Neural progenitor cell (in vitro differentiated cells): Measurements from ENCODE around the gene CRELD1. TPM values are rescaled to one million over a fixed set of nuclear protein-coding genes. Genes with fewer than 3 reads are reported as not detected.
"Not testable (repeated sequence)": the region's sequence is repeated elsewhere in the genome, so short reads cannot be mapped to it uniquely, and the experiment has no call there.

Experiments
- DNase-seq: peaks from one replicate; pipeline ENCODE4 v3.0.0-alpha.2; 2016; ENCODE audit warnings: low spot score
- H2AFZ ChIP-seq: fragments of 200-600 bp; sonication (generic); replicated peaks from 2 replicates; pipeline ENCODE4 v1.6.1; 2016; ENCODE audit warnings: antibody characterized with exemption
- H3F3A ChIP-seq: fragments of 200-600 bp; sonication (generic); 2 replicates; pipeline ENCODE4 v1.6.1; 2016; ENCODE audit warnings: antibody characterized with exemption, low read depth
- H3K27ac ChIP-seq: fragments of 200-600 bp; sonication (generic); 2 replicates; pipeline ENCODE4 v1.5.1; 2016; ENCODE audit warnings: mild to moderate bottlenecking
- H3K27me3 ChIP-seq: fragments of 200-600 bp; sonication (generic); 2 replicates; pipeline ENCODE4 v1.6.1; 2016; ENCODE audit warnings: mild to moderate bottlenecking, moderate library complexity
- H3K36me3 ChIP-seq: fragments of 200-600 bp; sonication (generic); 2 replicates; pipeline ENCODE4 v1.5.1; 2016
- H3K4me1 ChIP-seq: fragments of 200-600 bp; sonication (generic); 2 replicates; pipeline ENCODE4 v1.6.1; 2016; ENCODE audit warnings: mixed run types
- H3K4me2 ChIP-seq: fragments of 200-600 bp; sonication (generic); 2 replicates; pipeline ENCODE4 v1.6.1; 2016
- H3K4me3 ChIP-seq: fragments of 200-600 bp; sonication (generic); 2 replicates; pipeline ENCODE4 v1.5.1; 2016
- H3K79me2 ChIP-seq: fragments of 200-600 bp; sonication (generic); 2 replicates; pipeline ENCODE4 v1.6.1; 2016; ENCODE audit warnings: low read depth
- H3K9ac ChIP-seq: fragments of 200-600 bp; sonication (generic); 2 replicates; pipeline ENCODE4 v1.6.1; 2016
- H3K9me3 ChIP-seq: fragments of 200-600 bp; sonication (generic); 2 replicates; pipeline ENCODE4 v1.5.1; 2016; ENCODE audit warnings: low read depth
- H4K20me1 ChIP-seq: fragments of 200-600 bp; sonication (generic); 2 replicates; pipeline ENCODE4 v1.6.1; 2016; ENCODE audit warnings: low read depth
- H3K27ac Mint-ChIP-seq: 3 replicates; pipeline ENCODE4 v1.8.0; 2021; ENCODE audit warnings: mixed read lengths
- H3K27me3 Mint-ChIP-seq: 2 replicates; pipeline ENCODE4 v1.8.0; 2022; ENCODE audit warnings: low read depth, mild to moderate bottlenecking, inconsistent platforms, moderate library complexity, mixed read lengths; ENCODE audit not compliant: insufficient read depth
- H3K36me3 Mint-ChIP-seq: 3 replicates; pipeline ENCODE4 v1.8.0; 2021; ENCODE audit warnings: mixed read lengths
- H3K4me1 Mint-ChIP-seq: 3 replicates; pipeline ENCODE4 v1.8.0; 2021; ENCODE audit warnings: mixed read lengths
- H3K4me3 Mint-ChIP-seq: 3 replicates; pipeline ENCODE4 v1.8.0; 2021; ENCODE audit warnings: mild to moderate bottlenecking, moderate library complexity, mixed read lengths
- H3K9me3 Mint-ChIP-seq: 3 replicates; pipeline ENCODE4 v1.8.0; 2020; ENCODE audit warnings: mixed read lengths
- EZH2 ChIP-seq: fragments of 200-600 bp; sonication (generic); IDR thresholded peaks from 2 replicates; pipeline ENCODE4 v1.6.1; 2017; ENCODE audit warnings: antibody characterized with exemption, mild to moderate bottlenecking, moderate library complexity
- EZH2phosphoT487 ChIP-seq: fragments of 200-600 bp; sonication (generic); IDR thresholded peaks from 2 replicates; pipeline ENCODE4 v1.6.1; 2017; ENCODE audit warnings: antibody characterized with exemption
- total RNA-seq: library from RNA; depleted of rRNA; stranded (reverse); fragments of >200 nt; gene quantifications from 2 replicates; pipeline ENCODE4 v1.2.3, GENCODE V29; 2015; ENCODE audit warnings: low replicate concordance
- TF ChIP-seq, protein P1 (sequence below): fragments of 200-600 bp; sonication (generic); IDR thresholded peaks from 2 replicates; pipeline ENCODE4 v1.5.1; 2017; ENCODE audit warnings: antibody characterized with exemption, mild to moderate bottlenecking

The CRELD1 gene
- total RNA-seq, 1 donor from 2014 or later: 14.1 TPM

DNA sequence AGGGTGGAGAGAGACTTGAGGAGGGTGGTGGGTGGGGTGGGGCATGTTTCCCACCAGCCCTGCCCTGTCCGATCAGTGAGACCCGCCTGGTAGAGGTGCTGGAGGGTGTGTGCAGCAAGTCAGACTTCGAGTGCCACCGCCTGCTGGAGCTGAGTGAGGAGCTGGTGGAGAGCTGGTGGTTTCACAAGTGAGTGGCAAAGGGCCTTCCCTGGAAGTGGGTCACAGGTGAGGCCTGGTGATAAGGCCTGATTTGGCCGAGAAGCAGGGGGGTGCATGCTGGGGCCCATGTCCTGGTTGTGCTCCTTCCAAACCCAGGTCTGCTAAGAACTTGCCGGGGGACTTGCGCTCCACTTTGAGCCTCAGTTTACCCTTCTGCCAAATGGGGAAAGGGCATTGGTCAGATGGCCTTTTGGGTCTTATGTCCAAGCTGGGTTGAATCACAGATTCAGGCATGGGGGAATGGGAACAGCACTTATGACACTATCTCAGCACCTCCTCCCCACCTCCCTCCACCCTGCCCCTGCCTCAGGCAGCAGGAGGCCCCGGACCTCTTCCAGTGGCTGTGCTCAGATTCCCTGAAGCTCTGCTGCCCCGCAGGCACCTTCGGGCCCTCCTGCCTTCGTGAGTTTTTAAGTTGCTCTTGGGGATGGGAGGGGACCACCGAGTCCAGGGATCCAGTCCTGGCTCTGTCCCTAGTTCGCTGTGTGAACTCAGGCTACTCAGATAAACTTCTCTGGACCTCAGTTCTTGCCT lies 4.0 kb downstream of the CRELD1 start:
- Mint-ChIP-seq H3K27me3 (peaks cover 3% of the 10 kb centered on the region), H3K9me3 (no peaks in the 10 kb centered on the region), H3K4me1 (peaks cover 28% of the 10 kb centered on the region), H3K4me3 (no peak overlapping the region), H3K27ac (no peak overlapping the region), H3K36me3 (peaks cover 10% of the 10 kb centered on the region)
- Histone ChIP-seq H3F3A (peaks cover 5% of the 10 kb centered on the region), H2AFZ (no peak overlapping the region), H3K36me3 (no peaks in the 10 kb centered on the region), H3K4me1 (peaks cover 8% of the 10 kb centered on the region), H3K27me3 (peaks cover under 1% of the 10 kb centered on the region), H3K9ac (no peak overlapping the region), H4K20me1 (no peaks in the 10 kb centered on the region), H3K9me3 (no peaks in the 10 kb centered on the region), H3K79me2 (peaks cover 6% of the 10 kb centered on the region), H3K27ac (no peak overlapping the region), H3K4me3 (no peak overlapping the region), H3K4me2 (no peak overlapping the region)
- TF ChIP-seq EZH2phosphoT487 (no peak), EZH2 (no peak)
- TF ChIP-seq, protein P1, sequence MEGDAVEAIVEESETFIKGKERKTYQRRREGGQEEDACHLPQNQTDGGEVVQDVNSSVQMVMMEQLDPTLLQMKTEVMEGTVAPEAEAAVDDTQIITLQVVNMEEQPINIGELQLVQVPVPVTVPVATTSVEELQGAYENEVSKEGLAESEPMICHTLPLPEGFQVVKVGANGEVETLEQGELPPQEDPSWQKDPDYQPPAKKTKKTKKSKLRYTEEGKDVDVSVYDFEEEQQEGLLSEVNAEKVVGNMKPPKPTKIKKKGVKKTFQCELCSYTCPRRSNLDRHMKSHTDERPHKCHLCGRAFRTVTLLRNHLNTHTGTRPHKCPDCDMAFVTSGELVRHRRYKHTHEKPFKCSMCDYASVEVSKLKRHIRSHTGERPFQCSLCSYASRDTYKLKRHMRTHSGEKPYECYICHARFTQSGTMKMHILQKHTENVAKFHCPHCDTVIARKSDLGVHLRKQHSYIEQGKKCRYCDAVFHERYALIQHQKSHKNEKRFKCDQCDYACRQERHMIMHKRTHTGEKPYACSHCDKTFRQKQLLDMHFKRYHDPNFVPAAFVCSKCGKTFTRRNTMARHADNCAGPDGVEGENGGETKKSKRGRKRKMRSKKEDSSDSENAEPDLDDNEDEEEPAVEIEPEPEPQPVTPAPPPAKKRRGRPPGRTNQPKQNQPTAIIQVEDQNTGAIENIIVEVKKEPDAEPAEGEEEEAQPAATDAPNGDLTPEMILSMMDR: no peak
- DNase-seq: no peak

DNA sequence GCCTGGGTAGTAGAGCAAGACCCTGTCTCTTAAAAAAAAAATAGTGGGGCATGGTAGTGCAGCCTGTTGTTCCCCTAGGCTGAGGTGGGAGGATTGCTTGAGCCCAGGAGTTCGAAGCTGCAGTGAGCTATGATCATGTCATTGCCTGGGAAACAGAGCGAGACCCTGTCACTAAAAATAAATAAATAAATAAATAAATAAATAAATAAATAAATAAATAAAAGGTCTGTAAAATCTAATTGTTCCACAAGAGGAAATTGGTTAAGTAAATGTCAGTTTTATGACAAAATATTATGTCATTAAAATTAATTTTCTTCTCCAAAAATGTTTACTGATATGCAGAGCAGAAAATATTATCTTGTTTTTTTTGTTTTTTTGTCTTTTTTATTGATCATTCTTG lies 5.3 kb downstream of the CRELD1 start:
- Histone ChIP-seq H3K9me3 (no peaks in the 10 kb centered on the region), H3F3A (no peaks in the 10 kb centered on the region), H3K36me3 (no peaks in the 10 kb centered on the region), H3K4me2 (no peak overlapping the region), H2AFZ (no peak overlapping the region), H3K4me1 (peaks cover 8% of the 10 kb centered on the region), H3K79me2 (peaks cover 6% of the 10 kb centered on the region), H4K20me1 (no peaks in the 10 kb centered on the region), H3K9ac (no peak overlapping the region), H3K27me3 (no peaks in the 10 kb centered on the region), H3K27ac (no peak overlapping the region), H3K4me3 (no peak overlapping the region)
- peaks cover 10% of the 10 kb centered on the region for H3K36me3 Mint-ChIP-seq
- no peaks in the 10 kb centered on the region for H3K9me3 Mint-ChIP-seq
- H3K27ac Mint-ChIP-seq: no peak overlapping the region
- DNase-seq: no peak
- TF ChIP-seq, protein P1: no peak
- no peak for TF ChIP-seq EZH2phosphoT487
- TF ChIP-seq EZH2: no peak
- peaks cover 26% of the 10 kb centered on the region for H3K4me1 Mint-ChIP-seq
- no peak overlapping the region for H3K4me3 Mint-ChIP-seq
- H3K27me3 Mint-ChIP-seq: peaks cover 3% of the 10 kb centered on the region

DNA sequence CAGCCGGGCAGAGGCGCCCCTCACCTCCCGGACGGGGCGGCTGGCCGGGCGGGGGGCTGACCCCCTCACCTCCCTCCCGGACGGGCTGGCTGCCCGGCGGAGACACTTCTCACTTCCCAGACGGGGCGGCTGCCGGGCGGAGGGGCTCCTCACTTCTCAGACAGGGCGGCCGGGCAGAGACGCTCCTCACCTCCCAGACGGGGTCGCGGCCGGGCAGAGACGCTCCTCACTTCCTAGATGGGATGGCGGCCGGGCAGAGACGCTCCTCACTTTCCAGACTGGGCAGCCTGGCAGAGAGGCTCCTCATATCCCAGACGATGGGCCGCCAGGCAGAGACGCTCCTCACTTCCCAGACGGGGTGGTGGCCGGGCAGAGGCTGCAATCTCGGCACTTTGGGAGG lies 6.3 kb downstream of the CRELD1 start:
- H3K27ac ChIP-seq, H3K4me3 ChIP-seq, DNase-seq, H3K36me3 ChIP-seq, H3K4me2 ChIP-seq, H3K9me3 Mint-ChIP-seq, H3K27ac Mint-ChIP-seq, H2AFZ ChIP-seq, H3F3A ChIP-seq, H3K9ac ChIP-seq, H3K4me1 ChIP-seq, H3K9me3 ChIP-seq, H4K20me1 ChIP-seq, H3K27me3 Mint-ChIP-seq, H3K79me2 ChIP-seq, H3K27me3 ChIP-seq, H3K4me3 Mint-ChIP-seq: not testable (repeated sequence)
- peaks cover 10% of the 10 kb centered on the region for H3K36me3 Mint-ChIP-seq
- peaks cover 16% of the 10 kb centered on the region for H3K4me1 Mint-ChIP-seq

DNA sequence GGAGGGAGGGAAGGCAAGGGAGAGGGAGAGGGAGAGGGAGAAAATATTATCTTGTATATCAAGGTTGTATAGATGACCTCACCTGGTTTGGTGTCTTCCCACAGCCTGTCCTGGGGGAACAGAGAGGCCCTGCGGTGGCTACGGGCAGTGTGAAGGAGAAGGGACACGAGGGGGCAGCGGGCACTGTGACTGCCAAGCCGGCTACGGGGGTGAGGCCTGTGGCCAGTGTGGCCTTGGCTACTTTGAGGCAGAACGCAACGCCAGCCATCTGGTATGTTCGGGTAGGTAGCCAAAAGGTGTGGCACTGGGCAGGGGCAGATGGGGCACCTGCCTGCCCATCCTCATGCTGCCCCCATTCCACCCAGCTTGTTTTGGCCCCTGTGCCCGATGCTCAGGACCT lies 7.1 kb downstream of the CRELD1 start:
- Mint-ChIP-seq H3K36me3 (peaks cover 8% of the 10 kb centered on the region), H3K27ac (no peak overlapping the region), H3K4me3 (no peak overlapping the region), H3K4me1 (peaks cover 11% of the 10 kb centered on the region), H3K9me3 (no peaks in the 10 kb centered on the region), H3K27me3 (peaks cover 7% of the 10 kb centered on the region)
- Histone ChIP-seq H3K4me2 (no peak overlapping the region), H3K9me3 (no peaks in the 10 kb centered on the region), H3F3A (peaks cover 4% of the 10 kb centered on the region), H2AFZ (no peak overlapping the region), H3K36me3 (no peaks in the 10 kb centered on the region), H3K9ac (no peak overlapping the region), H3K27me3 (no peaks in the 10 kb centered on the region), H3K79me2 (no peaks in the 10 kb centered on the region), H4K20me1 (no peaks in the 10 kb centered on the region), H3K27ac (no peak overlapping the region), H3K4me3 (no peak overlapping the region), H3K4me1 (no peaks in the 10 kb centered on the region)
- DNase-seq: no peak
- TF ChIP-seq, protein P1: no peak
- TF ChIP-seq EZH2phosphoT487 (no peak), EZH2 (no peak)
